ENCODE results near the gene ACER3.
"Not testable (repeated sequence)": the region's sequence is repeated elsewhere in the genome, so short reads cannot be mapped to it uniquely, and the experiment has no call there.

GRCh38 chr11:76855670-76856069 is 5.0 kb upstream of the ACER3 start:
- not testable (repeated sequence) for TF ChIP-seq POLR2A (IDR thresholded peaks at IDR 0.05)
- TF ChIP-seq, protein P1, sequence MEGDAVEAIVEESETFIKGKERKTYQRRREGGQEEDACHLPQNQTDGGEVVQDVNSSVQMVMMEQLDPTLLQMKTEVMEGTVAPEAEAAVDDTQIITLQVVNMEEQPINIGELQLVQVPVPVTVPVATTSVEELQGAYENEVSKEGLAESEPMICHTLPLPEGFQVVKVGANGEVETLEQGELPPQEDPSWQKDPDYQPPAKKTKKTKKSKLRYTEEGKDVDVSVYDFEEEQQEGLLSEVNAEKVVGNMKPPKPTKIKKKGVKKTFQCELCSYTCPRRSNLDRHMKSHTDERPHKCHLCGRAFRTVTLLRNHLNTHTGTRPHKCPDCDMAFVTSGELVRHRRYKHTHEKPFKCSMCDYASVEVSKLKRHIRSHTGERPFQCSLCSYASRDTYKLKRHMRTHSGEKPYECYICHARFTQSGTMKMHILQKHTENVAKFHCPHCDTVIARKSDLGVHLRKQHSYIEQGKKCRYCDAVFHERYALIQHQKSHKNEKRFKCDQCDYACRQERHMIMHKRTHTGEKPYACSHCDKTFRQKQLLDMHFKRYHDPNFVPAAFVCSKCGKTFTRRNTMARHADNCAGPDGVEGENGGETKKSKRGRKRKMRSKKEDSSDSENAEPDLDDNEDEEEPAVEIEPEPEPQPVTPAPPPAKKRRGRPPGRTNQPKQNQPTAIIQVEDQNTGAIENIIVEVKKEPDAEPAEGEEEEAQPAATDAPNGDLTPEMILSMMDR (IDR thresholded peaks at IDR 0.05), result not testable (repeated sequence)
